Measurements from ENCODE around the gene ASB12.

DNA sequence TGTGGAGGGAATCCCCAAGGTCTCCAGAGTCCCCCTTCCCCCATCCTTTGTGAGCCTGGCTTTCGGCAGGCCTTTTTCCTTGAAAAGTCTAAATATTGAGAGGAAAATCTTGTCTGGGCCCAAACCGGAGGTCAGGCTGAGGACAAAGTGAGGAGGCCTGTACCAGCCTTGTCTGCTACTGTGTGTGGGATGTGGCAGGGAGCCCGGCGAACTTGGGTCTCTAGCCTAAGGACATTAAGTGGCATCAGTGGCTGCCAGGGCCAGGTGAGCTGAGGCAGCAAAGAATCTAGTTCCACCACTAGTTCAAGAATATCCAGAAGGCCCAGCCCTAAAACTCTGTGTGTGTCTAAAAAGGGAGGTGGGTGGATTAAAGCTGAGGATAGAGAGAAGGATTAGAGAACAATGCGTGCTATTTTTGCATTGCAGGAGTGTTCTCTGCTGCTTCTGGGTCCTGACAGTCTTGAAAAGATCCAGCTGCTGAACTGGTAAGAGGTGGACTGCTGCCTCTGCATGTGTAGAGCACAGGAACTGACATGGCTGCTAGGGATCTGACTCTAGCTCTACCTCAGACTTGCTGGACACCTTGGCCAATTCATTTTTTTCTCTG lies 23.7 kb downstream of the ASB12 start:
- TF ChIP-seq CTCF (IDR thresholded peaks at IDR 0.05) (no peak), NFIC (IDR thresholded peaks at IDR 0.05; ENCODE audit: borderline replicate concordance) (no peak), YY1 (IDR thresholded peaks at IDR 0.05; ENCODE audit: low read depth) (no peak), FOXM1 (IDR thresholded peaks at IDR 0.05; ENCODE audit: low read depth) (no peak), USF2 (IDR thresholded peaks at IDR 0.05; ENCODE audit: borderline replicate concordance, low read depth, low read length) (no peak), GABPA (IDR thresholded peaks at IDR 0.05; ENCODE audit: low read depth) (no peak), FOXJ3 (CRISPR knock-in tag; IDR thresholded peaks at IDR 0.05) (no peak), MXI1 (IDR thresholded peaks at IDR 0.05; ENCODE audit: low read depth, low read length) (no peak), POLR2AphosphoS5 (IDR thresholded peaks at IDR 0.05; ENCODE audit: low read depth, low read length) (no peak), EZH2phosphoT487 (IDR thresholded peaks at IDR 0.05; ENCODE audit: borderline replicate concordance, low read depth) (no peak), SIN3A (IDR thresholded peaks at IDR 0.05; ENCODE audit: borderline replicate concordance, low read depth, low read length) (no peak)
- TF ChIP-seq, protein P1, sequence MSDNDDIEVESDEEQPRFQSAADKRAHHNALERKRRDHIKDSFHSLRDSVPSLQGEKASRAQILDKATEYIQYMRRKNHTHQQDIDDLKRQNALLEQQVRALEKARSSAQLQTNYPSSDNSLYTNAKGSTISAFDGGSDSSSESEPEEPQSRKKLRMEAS (IDR thresholded peaks at IDR 0.05; ENCODE audit: low read depth): no peak
- TF ChIP-seq, protein P2, sequence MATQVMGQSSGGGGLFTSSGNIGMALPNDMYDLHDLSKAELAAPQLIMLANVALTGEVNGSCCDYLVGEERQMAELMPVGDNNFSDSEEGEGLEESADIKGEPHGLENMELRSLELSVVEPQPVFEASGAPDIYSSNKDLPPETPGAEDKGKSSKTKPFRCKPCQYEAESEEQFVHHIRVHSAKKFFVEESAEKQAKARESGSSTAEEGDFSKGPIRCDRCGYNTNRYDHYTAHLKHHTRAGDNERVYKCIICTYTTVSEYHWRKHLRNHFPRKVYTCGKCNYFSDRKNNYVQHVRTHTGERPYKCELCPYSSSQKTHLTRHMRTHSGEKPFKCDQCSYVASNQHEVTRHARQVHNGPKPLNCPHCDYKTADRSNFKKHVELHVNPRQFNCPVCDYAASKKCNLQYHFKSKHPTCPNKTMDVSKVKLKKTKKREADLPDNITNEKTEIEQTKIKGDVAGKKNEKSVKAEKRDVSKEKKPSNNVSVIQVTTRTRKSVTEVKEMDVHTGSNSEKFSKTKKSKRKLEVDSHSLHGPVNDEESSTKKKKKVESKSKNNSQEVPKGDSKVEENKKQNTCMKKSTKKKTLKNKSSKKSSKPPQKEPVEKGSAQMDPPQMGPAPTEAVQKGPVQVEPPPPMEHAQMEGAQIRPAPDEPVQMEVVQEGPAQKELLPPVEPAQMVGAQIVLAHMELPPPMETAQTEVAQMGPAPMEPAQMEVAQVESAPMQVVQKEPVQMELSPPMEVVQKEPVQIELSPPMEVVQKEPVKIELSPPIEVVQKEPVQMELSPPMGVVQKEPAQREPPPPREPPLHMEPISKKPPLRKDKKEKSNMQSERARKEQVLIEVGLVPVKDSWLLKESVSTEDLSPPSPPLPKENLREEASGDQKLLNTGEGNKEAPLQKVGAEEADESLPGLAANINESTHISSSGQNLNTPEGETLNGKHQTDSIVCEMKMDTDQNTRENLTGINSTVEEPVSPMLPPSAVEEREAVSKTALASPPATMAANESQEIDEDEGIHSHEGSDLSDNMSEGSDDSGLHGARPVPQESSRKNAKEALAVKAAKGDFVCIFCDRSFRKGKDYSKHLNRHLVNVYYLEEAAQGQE (IDR thresholded peaks at IDR 0.05; ENCODE audit: low read depth, low read length): no peak
